Fibroblast of upper back skin (primary cell): ENCODE data around the gene ALPP.
"Not testable (repeated sequence)": the region's sequence is repeated elsewhere in the genome, so short reads cannot be mapped to it uniquely, and the experiment has no call there.

Source experiments
- DNase-seq: peaks from one replicate; pipeline ENCODE4 v3.0.0-alpha.2; 2013

Gene ALPP

GRCh38 chr2:232364806-232365594 lies 13.6 kb upstream of the ALPP start:
- DNase-seq: not testable (repeated sequence)

- peak; percentile 17 for DNase-seq
Measured at GRCh38 chr2:232365621-232366321, 12.8 kb upstream of the ALPP start.

GRCh38 chr2:232366461-232366860 lies 12.1 kb upstream of the ALPP start:
- DNase-seq: not testable (repeated sequence)

GRCh38 chr2:232367016-232367415 lies 11.5 kb upstream of the ALPP start:
- no peak for DNase-seq

GRCh38 chr2:232367591-232368233 lies 10.8 kb upstream of the ALPP start:
- no peak for DNase-seq

- DNase-seq: no peak
Measured at GRCh38 chr2:232368311-232368731, 10.2 kb upstream of the ALPP start.

GRCh38 chr2:232369126-232369951 lies 9.2 kb upstream of the ALPP start:
- no peak for DNase-seq

- DNase-seq: not testable (repeated sequence)
Measured at GRCh38 chr2:232370007-232370406, 8.5 kb upstream of the ALPP start.

GRCh38 chr2:232372231-232373208 lies 6.0 kb upstream of the ALPP start:
- DNase-seq: no peak

GRCh38 chr2:232374356-232374755 lies 4.2 kb upstream of the ALPP start:
- DNase-seq: no peak

- DNase-seq: no peak
Measured at GRCh38 chr2:232375164-232375563, 3.4 kb upstream of the ALPP start.

- no peak for DNase-seq
Measured at GRCh38 chr2:232376260-232376659, 2.3 kb upstream of the ALPP start.

- no peak for DNase-seq
Measured at GRCh38 chr2:232376713-232377112, 1.8 kb upstream of the ALPP start.

GRCh38 chr2:232377319-232377718 lies 1.2 kb upstream of the ALPP start:
- no peak for DNase-seq

GRCh38 chr2:232377841-232378734 lies 463 bp upstream of the ALPP start:
- DNase-seq: no peak

GRCh38 chr2:232379610-232380590 lies 1.3 kb downstream of the ALPP start:
- DNase-seq: not testable (repeated sequence)

GRCh38 chr2:232381204-232382031 lies 2.9 kb downstream of the ALPP start:
- not testable (repeated sequence) for DNase-seq
